Activated CD8-positive, alpha-beta memory T cell treated with anti-CD3 and anti-CD28 coated beads, Interleukin-2, amount 50 U/mL, for 4 hours (primary cell): ENCODE results near the gene ADGRA3.

ENCODE experiments used
- DNase-seq: peaks from one replicate; pipeline ENCODE4 v3.0.0-alpha.2; 2020

The ADGRA3 gene

DNA sequence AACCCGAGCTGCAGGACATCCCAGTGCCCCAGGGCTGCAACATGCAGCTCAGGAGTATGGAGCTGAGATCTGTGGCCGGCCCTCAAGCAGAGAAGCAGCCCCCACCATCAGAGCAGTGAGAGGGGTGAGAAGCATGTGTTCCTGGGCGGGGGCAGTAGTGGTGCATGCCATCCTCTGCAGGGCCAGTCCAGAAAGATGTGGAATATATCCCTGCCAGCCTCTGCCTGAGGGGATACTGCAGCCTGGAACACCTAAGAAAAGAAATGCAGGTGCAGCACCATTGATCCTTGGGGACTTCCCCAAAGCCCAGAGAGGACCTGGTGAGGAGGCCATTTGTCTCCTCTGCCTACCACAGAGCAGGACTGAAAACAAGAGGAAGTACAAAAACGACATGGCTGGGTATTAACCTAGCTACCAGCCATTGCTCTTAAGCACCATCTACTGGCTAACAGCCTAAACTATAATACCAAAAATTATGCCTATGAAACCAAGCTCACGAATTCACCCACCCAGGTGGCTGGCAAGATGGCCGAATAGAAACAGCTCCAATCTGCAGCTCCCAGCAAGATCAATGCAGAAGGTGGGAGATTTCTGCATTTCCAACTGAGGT lies 158.8 kb downstream of the ADGRA3 start:
- no peak for DNase-seq

DNA sequence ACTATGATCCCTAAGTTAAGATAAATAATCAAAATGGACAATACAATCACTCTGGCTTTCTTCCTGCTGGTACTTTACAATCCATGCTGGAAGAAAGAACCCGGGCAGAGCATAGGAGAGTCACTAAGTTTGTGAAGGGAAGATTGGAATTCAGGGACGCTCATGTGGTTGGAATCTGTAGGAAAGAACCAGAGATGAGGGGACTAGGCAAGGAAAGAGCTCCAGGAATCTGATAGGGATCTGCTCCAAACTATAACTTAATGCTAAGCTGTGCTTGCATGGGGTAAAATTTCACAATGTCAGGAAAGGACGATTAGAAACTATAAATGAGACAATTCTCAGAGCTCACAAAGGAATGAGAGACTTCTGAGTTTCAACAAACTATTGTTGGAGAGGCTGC lies 167.5 kb downstream of the ADGRA3 start:
- no peak for DNase-seq

DNA sequence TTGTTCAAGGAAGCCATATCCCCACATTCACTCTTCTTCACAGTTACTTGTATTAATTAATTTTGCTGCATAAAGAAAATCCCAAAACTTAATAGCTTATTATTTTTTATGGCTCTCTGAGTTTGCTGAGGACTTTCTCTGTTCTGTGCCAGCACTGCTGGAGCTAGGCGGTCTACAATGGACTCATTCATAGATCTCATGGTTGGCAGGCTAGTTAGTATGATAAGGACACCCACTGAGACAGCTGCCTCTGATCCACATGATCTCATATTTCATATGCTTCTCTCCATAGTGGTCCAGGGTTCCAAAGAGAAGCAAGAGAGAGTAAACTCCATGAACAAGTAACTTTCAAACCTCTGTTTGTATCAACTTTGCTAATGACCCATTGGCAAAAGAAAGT lies 170.2 kb downstream of the ADGRA3 start:
- no peak for DNase-seq

DNA sequence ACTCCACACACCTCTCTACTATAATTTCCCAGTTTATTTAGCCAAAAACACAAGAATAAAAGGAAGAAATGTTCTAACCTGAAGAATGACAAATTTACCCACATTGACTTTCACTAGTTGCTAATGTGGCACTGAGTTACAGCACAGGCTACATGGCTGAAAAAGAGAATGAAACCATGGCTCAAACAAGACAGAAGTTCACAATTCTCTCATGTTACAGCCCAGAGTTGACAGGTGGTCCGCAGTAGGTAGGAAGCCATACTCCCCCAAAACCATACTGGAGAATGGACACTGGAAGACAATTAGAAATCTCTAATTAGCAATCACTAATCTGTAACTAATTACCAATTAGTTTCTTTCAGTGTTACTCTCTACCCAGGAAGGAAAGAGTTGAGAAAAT lies 170.8 kb downstream of the ADGRA3 start:
- DNase-seq = no peak

- DNase-seq = no peak
Observed at GRCh38 chr4:22343606-22344005, 172.3 kb downstream of the ADGRA3 start.

- no peak for DNase-seq
Observed at GRCh38 chr4:22339491-22339890, 176.4 kb downstream of the ADGRA3 start.

GRCh38 chr4:22338796-22339195 lies 177.1 kb downstream of the ADGRA3 start:
- no peak for DNase-seq
